Skin epidermis (tissue), 12 donors: ENCODE data around the gene DIP2C.
"Not testable (repeated sequence)": the region's sequence is repeated elsewhere in the genome, so short reads cannot be mapped to it uniquely, and the experiment has no call there.

Experiments
- H3K27ac ChIP-seq, 21 experiments: fragments of 200-600 bp; sonication (generic) in 11 of 21; one replicate each; pipeline ENCODE4 v1.5.0; 2020; ENCODE audit warnings: mild to moderate bottlenecking in 3 of 21, inconsistent platforms in 2 of 21, moderate library complexity in 2 of 21
- H3K4me3 ChIP-seq, 7 experiments: fragments of 200-600 bp; sonication (generic) in 2 of 7; one replicate each; pipeline ENCODE4 v1.5.0; 2020; ENCODE audit warnings: inconsistent platforms in 2 of 7, mild to moderate bottlenecking in 2 of 7, moderate library complexity in 1 of 7

DIP2C gene

GRCh38 chr10:456486-456885 is 233.0 kb downstream of the DIP2C start:
- no peak overlapping the region for H3K27ac ChIP-seq
- H3K4me3 ChIP-seq, result no peak overlapping the region

DNA sequence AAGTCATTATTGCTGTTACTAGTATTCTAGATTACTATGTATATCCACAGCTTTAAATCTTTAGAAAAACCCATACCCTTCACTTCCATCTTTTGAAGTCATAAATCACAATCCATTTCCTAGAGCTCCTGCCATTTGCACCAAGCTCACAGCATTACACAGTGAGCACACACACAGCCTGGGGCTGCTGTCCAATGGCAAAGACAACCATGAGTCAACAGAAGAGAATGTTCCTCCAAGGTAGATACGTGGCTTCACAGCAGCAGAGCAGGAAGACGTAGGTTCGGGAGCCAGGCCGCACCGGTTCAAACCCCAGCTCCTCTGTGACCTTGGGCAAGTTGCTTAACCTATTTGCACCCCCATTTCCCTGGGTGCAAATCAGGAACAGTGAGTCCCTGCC is 234.6 kb downstream of the DIP2C start:
- Histone ChIP-seq H3K4me3 (no peak overlapping the region), H3K27ac (no peak overlapping the region)

DNA sequence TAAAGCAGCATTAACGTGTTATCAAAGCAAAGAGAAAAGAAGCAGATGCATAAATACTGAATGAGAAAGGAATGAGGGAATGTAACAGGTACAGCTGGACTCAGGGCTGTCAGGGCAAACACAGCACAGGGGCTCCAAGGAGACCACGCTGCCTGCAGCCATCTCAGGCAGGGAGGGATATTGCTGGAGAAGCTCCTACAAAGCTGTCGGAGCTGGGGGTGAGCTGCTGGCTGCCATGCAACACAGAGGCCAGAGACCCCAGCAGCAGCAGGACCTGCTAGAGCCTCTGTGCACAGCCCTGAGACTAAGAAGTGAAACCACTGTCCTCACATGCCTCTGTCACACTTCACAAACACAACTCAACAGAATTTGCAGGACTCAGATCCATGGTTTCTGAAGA is 235.8 kb downstream of the DIP2C start:
- no peak overlapping the region for H3K27ac ChIP-seq
- H3K4me3 ChIP-seq, result no peak overlapping the region

DNA sequence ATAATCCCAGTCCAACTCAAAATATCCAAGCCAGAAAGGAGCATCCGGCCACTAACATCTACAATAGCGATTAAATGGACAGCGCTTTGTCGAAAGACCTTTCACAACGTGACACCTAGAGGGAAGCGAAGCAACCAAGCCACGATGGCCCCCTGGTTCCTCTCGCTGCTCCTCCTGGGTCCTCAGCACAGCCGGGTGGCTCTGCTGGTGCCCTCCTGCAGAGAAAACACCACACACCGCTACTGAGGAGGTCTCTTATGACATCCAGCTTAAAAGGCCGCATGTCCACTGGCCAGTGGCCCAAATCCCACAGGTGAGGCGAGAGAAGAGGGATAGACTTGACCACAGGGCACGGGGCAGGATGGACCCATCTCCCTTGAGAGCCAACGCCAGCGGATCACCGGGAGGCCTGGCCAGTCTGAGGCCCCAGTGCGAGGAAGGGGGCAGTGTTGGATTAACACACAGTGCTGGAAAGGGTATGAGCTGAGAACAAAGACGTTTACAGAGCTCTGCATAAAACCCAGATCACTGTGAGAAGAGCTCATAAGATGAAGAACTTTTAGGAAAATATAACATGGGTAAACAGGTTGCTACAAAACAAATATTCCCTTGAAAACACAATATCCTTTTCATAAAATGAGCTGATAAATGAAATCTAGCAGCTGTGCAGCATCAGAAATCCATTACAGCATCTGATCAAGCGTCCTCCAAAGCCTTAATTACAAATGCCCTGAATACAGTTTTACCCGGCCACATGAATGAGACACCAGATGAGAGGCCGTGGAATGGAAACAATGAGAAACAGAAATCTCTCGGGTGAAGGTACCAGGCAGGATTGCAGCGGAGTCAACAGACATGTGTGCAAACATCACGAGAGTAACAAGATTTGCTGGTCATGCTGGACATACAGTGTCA is 236.7 kb downstream of the DIP2C start:
- no peak overlapping the region for H3K27ac ChIP-seq
- H3K4me3 ChIP-seq, result no peak overlapping the region

DNA sequence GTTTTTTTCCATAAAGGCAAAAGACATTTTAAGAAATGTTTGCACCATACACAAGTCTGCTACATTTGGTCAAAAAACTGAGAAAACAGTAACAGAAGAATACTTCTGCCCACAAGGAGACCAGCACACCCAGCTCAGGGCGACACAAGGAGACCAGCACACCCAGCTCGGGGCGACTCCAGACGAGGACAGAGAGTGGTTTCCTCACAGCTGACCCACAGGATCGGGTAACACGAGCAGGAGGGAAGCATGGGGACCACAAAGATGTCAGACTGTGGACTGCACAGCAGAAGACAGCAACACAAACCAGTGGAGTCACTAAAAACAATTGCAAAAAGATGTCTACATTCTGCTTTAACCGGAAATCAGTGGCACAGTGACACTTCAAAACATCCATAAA is 237.6 kb downstream of the DIP2C start:
- H3K27ac ChIP-seq, result peak overlapping the region in 2 of 21 experiments; percentile 4 to 29
- no peak overlapping the region for H3K4me3 ChIP-seq

DNA sequence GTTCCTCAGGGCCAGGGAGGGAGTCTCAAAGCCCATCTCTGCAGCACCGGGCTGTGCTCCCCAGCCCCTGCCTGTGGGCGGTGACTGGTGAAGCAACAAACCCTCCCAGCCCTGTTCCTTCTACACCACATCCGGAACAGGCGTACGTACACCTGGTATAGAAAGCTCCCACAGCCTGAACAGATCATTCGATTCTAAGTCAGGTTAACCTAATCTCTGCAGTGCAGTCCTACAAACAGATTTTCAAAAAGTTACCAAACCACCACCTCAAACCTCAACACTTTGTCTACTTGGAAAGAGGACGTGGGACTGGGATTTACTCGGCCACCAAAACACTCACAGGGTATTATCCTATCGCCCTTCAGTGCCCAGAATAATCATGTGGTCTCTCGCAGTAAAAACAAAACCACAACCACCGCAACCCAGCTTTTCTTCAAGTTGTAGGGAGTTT is 238.4 kb downstream of the DIP2C start:
- Histone ChIP-seq H3K4me3 (no peak overlapping the region), H3K27ac (peak overlapping the region in 3 of 21 experiments; percentile 11 to 71 (median 65))

GRCh38 chr10:450463-450862 is 239.0 kb downstream of the DIP2C start:
- H3K27ac ChIP-seq, result peak overlapping the region in 3 of 21 experiments; percentile 44 to 71 (median 65)

DNA sequence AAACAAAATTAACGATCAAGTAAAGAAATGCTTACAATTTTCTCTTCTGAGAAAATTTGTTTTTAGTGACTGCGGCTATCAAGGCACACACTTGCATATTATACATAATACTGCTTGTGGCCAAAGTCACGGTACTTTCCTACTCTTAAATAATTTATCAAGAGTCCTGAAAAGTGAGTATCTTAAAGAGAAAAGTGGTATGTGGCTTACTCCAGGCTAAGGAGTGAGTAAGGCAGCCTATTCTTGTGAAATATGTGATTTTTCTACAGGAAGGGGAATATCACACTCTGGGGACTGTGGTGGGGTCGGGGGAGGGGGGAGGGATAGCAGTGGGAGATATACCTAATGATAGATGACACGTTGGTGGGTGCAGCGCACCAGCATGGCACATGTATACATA is 240.1 kb downstream of the DIP2C start:
- not testable (repeated sequence) for H3K27ac ChIP-seq, H3K4me3 ChIP-seq

More at GRCh38 chr10:450463-450862, 239.0 kb downstream of the DIP2C start:
- H3K4me3 ChIP-seq, result no peak overlapping the region

GRCh38 chr10:443459-443858 is 246.0 kb downstream of the DIP2C start:
- Histone ChIP-seq H3K27ac (no peak overlapping the region), H3K4me3 (no peak overlapping the region)

DNA sequence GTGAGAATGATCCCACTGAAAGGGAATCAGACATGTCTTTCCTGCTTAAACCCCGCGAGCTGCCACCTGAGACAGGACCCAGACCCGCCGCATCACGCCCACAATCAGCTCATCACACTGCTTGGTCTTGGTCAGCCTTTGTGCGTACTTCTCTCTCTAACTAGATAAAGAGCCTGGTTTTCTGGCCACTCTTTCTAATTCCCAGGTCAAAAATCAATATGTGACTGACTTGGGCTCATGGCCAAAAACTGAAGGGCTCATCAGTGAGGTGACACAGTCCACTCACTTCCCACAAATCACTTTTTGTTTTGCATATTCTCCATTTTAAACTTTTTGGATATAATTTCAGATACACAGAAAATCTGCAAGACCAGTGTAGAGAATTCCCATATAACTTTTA is 247.3 kb downstream of the DIP2C start:
- H3K27ac ChIP-seq, result no peak overlapping the region
- H3K4me3 ChIP-seq, result no peak overlapping the region

- Histone ChIP-seq H3K4me3 (no peak overlapping the region), H3K27ac (no peak overlapping the region)
These were observed 247.8 kb downstream of the DIP2C start for GRCh38 chr10:441659-442058.

- no peak overlapping the region for H3K27ac ChIP-seq
- no peak overlapping the region for H3K4me3 ChIP-seq
These were observed 249.3 kb downstream of the DIP2C start for GRCh38 chr10:440127-440526.

DNA sequence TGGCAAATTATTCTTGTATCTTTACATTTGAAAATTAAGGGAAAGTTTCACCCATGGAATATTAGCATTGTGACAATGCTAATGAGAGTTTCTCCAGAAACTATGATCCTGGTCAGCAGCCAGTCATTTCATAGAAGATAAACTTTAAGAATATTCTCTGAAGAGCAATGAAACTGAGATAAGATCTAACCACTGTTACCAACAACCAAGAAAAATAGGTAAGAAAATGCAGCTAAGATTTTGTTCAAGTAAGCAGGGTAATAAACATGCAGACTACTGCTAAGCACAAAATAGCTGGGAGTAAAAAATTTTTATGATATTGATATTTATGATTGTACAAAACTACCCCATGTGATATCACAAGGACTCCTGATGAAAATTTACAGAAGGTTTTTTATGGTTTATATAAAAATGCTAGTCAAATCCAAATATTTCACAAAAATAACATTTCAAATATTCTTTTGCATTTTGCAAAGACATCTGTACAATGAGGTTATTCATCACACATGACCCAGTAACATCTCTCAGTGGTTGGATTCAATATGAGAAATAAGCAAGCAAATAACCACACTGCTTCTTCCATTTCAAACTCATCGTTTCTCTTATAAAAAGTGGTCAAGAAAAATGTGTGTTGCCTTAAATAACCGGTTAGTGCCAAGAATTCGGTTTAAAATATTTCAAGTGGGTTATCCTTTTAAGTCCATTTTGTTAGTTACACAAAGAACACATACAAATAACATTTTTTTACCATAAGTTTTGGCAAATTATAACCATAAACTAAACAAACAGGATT is 251.6 kb downstream of the DIP2C start:
- no peak overlapping the region for H3K4me3 ChIP-seq

DNA sequence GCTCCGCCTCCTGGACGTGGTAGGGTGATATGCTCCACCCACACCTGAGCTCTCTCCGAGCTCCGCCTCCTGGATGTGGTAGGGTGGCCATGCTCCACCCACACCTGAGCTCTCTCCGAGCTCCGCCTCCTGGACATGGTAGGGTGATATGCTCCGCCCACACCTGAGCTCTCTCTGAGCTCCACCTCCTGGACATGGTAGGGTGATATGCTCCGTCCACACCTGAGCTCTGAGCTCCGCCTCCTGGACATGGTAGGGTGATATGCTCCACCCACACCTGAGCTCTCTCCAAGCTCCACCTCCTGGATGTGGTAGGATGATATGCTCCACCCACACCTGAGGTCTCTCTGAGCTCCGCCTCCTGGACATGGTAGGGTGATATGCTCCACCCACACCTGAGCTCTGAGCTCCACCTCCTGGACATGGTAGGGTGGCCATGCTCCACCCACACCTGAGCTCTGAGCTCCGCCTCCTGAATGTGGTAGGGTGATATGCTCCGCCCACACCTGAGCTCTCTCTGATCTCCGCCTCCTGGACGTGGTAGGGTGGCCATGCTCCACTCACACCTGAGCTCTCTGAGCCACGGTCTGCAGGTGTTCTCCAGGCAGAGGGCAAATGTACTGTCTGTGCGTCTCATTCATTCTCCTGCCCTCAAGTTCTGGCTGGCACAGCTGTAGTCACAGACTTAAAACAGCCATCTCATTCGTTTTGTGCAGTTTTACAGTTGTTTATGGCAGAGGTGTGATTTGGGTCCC is 252.4 kb downstream of the DIP2C start:
- Histone ChIP-seq H3K27ac (peak overlapping the region in 1 of 21 experiments; percentile 2), H3K4me3 (no peak overlapping the region)

More for the DNA sequence above, 251.6 kb downstream of the DIP2C start:
- H3K27ac ChIP-seq, result peak overlapping the region in 1 of 21 experiments; percentile 2

DNA sequence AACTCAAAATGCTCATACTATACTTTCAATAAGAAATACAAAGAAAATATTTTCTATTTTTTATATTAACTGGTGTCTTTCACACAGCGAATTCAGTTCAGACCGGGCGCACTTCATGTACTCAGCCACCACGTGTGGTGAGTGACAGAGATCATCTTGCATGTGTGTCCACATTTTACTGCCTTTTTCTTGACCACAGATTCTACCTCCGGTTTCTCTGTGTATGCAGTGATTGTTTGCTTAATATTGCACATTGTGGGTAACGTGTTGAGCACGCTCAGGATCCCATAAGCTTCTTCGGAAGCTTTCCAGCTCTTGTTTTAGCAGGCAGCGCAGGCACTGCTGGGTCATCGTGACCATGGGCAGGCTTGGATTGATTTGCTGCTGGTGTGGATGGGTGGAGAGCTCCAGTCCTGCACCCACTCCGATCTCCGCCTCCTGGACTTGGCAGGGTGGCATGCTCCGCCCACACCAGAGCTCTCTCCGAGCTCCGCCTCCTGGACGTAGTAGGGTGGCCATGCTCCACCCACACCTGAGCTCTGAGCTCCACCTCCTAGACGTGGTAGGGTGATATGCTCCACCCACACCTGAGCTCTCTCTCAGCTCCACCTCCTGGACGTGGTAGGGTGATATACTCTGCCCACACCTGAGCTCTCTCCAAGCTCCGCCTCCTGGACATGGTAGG is 253.3 kb downstream of the DIP2C start:
- Histone ChIP-seq H3K4me3 (no peak overlapping the region), H3K27ac (no peak overlapping the region)

- Histone ChIP-seq H3K4me3 (no peak overlapping the region), H3K27ac (no peak overlapping the region)
These were observed 254.1 kb downstream of the DIP2C start for GRCh38 chr10:435397-435796.

DNA sequence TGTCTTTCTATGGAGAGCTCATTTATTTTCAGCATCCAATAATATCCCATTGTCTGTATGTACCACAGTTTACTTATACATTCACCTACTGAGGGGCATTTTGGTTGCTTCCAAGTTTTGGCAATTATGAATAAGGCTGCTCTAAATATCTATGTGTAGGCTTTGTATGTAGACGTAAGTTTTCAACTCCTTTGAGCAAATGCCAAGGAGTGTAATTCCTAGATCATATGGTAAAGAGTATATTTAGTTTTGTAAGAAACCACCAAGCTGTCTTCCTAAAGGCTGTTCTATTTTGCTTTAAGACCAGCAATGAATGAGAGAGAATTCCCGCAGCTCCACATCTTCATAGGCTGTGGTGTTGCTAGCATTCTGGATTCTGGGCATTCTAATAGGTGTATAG is 259.8 kb downstream of the DIP2C start:
- no peak overlapping the region for H3K4me3 ChIP-seq
- H3K27ac ChIP-seq, result no peak overlapping the region

DNA sequence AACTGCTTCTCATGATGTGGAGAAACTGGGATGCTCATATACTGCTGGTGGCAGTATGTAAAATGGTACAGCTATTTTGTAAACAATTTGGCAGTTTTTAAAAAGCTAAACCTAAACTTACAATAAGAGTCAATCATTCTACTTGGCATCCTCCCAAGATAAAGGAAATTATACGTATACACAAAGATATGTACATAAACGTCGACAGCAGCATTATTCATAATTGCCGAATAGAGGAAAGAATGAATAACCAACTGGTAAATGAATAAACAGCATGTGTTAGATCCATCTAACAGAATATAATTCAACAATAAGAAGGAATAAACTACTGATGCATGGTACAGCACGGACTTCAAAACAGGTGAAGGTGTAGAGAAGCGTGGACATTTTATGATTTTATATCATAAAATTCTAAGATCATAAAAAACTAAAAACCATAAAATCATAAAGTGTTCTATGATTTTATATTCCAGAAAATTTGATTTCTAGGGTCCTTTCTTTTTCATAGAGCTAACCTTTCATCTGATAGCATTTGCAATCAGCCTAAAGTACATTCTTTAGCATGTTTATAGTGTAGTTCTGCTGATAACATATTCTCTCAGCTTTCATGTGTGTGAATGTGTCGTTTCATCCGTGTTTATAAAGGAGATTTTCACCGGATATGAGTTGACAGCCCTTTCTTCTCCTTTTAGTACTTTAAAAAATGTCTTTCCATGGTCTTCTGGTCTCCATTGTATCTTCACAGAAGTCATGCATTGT is 261.5 kb downstream of the DIP2C start:
- Histone ChIP-seq H3K4me3 (no peak overlapping the region), H3K27ac (no peak overlapping the region)

DNA sequence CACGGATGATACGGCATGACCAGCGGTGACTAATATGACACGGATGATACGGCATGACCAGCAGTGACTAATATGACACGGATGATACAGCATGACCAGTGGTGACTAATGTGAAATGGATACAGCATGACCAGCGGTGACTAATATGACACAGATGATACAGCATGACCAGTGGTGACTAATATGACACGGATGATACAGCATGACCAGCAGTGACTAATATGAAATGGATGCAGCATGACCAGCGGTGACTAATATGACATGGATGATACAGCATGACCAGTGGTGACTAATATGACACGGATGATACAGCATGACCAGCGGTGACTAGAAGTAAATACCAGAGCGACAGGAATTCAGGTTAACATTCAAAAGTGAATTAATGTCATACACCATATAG is 264.1 kb downstream of the DIP2C start:
- not testable (repeated sequence) for H3K4me3 ChIP-seq, H3K27ac ChIP-seq
